Uterus (tissue), 4 donors: ENCODE measurements around the gene PANX2. TPM values are rescaled to one million over a fixed set of nuclear protein-coding genes. Genes with fewer than 3 reads are reported as not detected.
A peak's percentile ranks its signal among the peaks of the same experiment; 100 is the strongest.

Source experiments
- DNase-seq, 2 donors: peaks; one replicate each; pipeline ENCODE4 v3.0.0-alpha.2; 2019 to 2020
- H3K27ac ChIP-seq, 2 donors: fragments of 200-600 bp; sonication (generic); 1 replicate in 1 of 2; 2 replicates in 1 of 2; pipeline ENCODE4 v1.5.1; 2016 to 2018
- H3K27me3 ChIP-seq, 2 donors: fragments of 200-600 bp; sonication (generic); one replicate each; pipeline ENCODE4 v1.5.1; 2018 to 2019; ENCODE audit warnings: control low read depth in 1 of 2
- H3K36me3 ChIP-seq, 2 donors: fragments of 200-600 bp; sonication (generic); one replicate each; pipeline ENCODE4 v1.5.1; 2019; ENCODE audit warnings: control low read depth in 1 of 2
- H3K4me1 ChIP-seq, 2 donors: fragments of 200-600 bp; sonication (generic); one replicate each; pipeline ENCODE4 v1.5.1; 2018 to 2019; ENCODE audit warnings: control low read depth in 1 of 2
- H3K4me3 ChIP-seq, 2 donors: fragments of 200-600 bp; sonication (generic); 1 replicate in 1 of 2; 2 replicates in 1 of 2; pipeline ENCODE4 v1.5.1; 2018 to 2019; ENCODE audit warnings: mild to moderate bottlenecking in 1 of 2
- H3K9me3 ChIP-seq, 2 donors: fragments of 200-600 bp; sonication (generic); one replicate each; pipeline ENCODE4 v1.5.1; 2019; ENCODE audit warnings: control low read depth in 1 of 2
- POLR2A ChIP-seq, 2 donors: fragments of 450-650 bp; IDR thresholded peaks; one replicate each; pipeline ENCODE4 v1.6.1; 2016; ENCODE audit warnings: antibody characterized with exemption in 2 of 2, mild to moderate bottlenecking in 1 of 2, moderate library complexity in 1 of 2
- intact Hi-C: fragments of 100-400 bp; cut with DNase I; formaldehyde crosslinking; loops from one replicate; pipeline ENCODE4 v1.15.1; 2023; ENCODE audit warnings: low total_unique reads
- total RNA-seq, 4 donors: library from RNA; depleted of rRNA in 3 of 4; stranded (reverse); fragments of >200 nt in 3 of 4; gene quantifications; one replicate each; pipeline versions ENCODE4 v1.1.0 to v1.2.4, GENCODE V29; 2014 to 2023
- TF ChIP-seq, protein P1 (sequence below), 4 experiments: fragments of 200-600 bp in 2 of 4; fragments of 450-650 bp in 2 of 4; sonication (generic) in 2 of 4; IDR thresholded peaks; one replicate each; pipeline ENCODE4 v1.5.1; 2016 to 2019; ENCODE audit warnings: antibody characterized with exemption in 4 of 4, mild to moderate bottlenecking in 2 of 4, moderate library complexity in 1 of 4
- donor health status: DM: yes; HTN: yes; CAD: no.

PANX2 gene
- total RNA-seq, 4 donors from 2014 or later, result 0.35 to 0.43 TPM; not detected in 2

DNA sequence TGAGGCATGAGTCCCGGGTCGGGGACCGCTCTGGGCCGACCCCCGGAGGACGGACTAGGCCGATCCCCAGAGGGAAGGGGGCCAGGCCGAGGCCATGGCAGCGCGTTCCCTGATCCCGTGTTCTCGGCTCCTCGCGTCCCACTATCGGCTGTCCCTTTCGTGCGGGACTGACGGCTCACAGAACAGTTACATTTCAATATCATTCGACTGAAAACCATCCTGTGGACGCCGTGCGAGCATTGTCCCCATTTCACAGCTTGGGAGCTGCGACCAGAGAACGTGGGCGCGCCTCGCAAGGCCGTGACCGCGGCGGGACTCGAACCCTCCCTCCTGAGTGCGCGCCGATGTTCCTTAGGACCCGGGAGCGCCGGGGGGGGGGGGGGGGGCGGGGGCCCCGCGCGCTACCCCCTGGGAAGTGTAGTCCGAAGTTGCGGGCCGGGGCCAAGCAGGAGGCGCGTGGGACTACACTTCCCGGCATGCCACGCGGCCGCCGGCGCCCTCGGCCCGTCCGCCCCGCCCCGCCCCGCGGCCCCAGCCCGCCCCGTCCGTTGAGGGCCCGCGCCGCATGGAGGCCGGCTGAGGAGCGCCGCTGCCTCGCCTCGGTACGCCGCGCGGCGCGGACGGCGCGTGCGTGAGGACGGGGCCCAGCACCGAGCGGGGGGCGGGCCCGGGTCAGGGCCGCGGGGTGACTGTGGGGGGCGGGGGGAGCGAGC lies 15.0 kb downstream of the PANX2 start, which contains the start of gene TRABD:
TSS of gene TRABD (plus strand) at position 539 of the 713 bp plus-strand sequence. CDS start 7,148 bp downstream, outside the sequence.
- peak; percentile 84 to 88 for DNase-seq
- intact Hi-C loops, result no loop called here
- peak within 1 kb of the TSS; percentile 47 to 78 for H3K27ac ChIP-seq
- H3K9me3 ChIP-seq, result no peaks in the 10 kb centered on the region
- H3K36me3 ChIP-seq, result no peaks in the 10 kb centered on the region
- H3K4me3 ChIP-seq, result peak within 1 kb of the TSS; percentile 54 to 85
- peaks cover 0 to 29% of the 10 kb centered on the region in 2 donors for H3K4me1 ChIP-seq
- no peaks in the 10 kb centered on the region for H3K27me3 ChIP-seq
- TF ChIP-seq, protein P1, sequence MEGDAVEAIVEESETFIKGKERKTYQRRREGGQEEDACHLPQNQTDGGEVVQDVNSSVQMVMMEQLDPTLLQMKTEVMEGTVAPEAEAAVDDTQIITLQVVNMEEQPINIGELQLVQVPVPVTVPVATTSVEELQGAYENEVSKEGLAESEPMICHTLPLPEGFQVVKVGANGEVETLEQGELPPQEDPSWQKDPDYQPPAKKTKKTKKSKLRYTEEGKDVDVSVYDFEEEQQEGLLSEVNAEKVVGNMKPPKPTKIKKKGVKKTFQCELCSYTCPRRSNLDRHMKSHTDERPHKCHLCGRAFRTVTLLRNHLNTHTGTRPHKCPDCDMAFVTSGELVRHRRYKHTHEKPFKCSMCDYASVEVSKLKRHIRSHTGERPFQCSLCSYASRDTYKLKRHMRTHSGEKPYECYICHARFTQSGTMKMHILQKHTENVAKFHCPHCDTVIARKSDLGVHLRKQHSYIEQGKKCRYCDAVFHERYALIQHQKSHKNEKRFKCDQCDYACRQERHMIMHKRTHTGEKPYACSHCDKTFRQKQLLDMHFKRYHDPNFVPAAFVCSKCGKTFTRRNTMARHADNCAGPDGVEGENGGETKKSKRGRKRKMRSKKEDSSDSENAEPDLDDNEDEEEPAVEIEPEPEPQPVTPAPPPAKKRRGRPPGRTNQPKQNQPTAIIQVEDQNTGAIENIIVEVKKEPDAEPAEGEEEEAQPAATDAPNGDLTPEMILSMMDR (IDR thresholded peaks at IDR 0.05), result no peak
- no peak for TF ChIP-seq POLR2A (IDR thresholded peaks at IDR 0.05)

DNA sequence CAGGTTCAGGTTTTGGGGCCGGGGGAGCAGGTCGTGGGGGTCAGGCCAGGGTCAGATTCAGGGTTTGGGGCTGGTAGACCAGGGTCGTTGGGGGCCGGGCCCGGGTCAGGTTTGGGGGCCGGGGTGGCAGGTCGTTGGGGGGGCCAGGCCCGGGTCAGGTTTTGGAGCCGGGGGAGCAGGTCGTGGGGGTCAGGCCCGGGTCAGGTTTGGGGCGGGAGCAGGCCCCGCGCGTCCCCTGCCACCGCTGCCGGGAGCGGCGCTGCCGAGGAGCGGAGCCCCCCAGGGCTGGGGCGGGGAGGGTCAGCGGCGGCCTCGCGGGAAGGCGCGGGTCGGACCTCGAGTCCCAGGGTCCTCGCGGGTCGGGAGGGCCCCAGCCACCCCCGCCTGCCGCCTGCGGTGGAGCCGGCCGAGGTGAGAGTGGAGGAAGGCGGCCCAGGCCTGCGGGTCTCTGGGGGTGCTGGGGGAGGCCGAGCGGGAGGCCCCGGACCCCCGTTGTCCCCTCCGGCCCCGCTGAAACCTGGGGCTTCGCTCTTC lies 15.7 kb downstream of the PANX2 start:
- intact Hi-C loops, result no loop called here
- no peaks in the 10 kb centered on the region for H3K9me3 ChIP-seq
- no peaks in the 10 kb centered on the region for H3K27me3 ChIP-seq
- peaks cover 0 to 35% of the 10 kb centered on the region in 2 donors for H3K4me1 ChIP-seq
- TF ChIP-seq POLR2A (IDR thresholded peaks at IDR 0.05), result no peak
- TF ChIP-seq, protein P1 (IDR thresholded peaks at IDR 0.05), result no peak
- DNase-seq, result peak in 1 of 2 donors; percentile 40
- peak overlapping the region; percentile 47 to 78 for H3K27ac ChIP-seq
- H3K4me3 ChIP-seq, result peak overlapping the region; percentile 54 to 85
- no peaks in the 10 kb centered on the region for H3K36me3 ChIP-seq

DNA sequence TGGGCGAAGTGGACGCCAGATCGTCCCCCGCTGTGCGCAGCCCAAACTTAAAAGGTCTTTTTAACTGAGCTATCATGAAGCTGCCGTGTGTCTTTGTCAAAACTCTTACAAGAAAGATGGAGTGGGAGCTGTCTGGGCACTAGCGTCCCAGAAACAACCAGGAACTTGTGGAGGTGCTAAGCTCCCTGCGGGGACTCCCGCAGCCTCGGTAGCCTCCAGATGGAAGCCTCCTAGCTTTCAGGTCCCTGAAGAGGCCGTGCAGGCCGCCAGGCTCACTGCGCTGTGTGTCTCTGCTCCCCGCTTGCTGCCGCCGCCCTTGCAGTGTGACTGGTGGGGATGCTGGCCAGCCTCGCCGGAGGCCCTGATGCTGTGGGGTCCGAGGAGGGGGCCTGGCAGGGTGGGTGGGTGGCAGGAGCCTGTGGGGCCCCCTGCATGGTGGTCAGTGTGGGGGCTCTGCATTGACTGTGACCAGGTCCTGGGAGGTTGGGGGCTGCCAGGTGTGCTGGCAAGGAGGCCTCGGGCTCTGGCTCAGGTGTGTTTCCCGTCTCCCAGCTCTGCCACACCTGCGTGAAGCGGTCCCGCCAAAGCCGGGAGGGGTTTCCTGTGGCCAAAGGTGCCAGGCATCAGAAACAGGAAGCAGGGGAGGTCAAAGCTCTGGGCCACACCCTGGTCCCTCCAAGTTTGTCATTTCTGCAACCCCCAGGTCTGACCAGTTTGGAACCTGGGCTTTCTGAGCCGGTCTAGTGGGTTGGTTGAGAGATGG lies 16.4 kb downstream of the PANX2 start:
- Histone ChIP-seq H3K36me3 (no peaks in the 10 kb centered on the region), H3K4me1 (peaks cover 0 to 36% of the 10 kb centered on the region in 2 donors), H3K27ac (peak overlapping the region; percentile 47 to 78), H3K9me3 (no peaks in the 10 kb centered on the region), H3K27me3 (no peaks in the 10 kb centered on the region), H3K4me3 (peak overlapping the region; percentile 54 to 85)
- intact Hi-C loops, result no loop called here
- TF ChIP-seq, protein P1 (IDR thresholded peaks at IDR 0.05), result no peak
- TF ChIP-seq POLR2A (IDR thresholded peaks at IDR 0.05), result no peak
- DNase-seq, result no peak

DNA sequence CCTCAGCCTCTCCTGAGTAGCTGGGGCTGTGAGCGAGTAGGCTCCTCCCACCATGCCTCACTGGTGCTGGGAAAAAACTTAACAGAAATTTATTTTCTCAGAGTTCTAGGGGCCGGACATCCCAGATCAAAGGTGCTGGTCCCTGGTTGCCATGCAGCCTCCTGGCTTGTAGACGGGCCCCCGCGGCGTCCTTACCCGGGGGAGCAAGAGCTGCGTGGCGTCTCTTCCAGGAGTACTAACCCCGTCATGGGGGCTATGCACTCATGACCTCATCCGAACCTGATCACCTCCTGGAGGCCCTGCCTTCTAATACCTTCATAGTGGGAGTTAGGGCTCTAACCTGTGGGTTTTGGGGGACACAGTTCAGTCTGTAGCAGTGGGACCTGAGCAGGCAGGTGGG lies 17.8 kb downstream of the PANX2 start:
- no peaks in the 10 kb centered on the region for H3K9me3 ChIP-seq
- no peak for DNase-seq
- no peaks in the 10 kb centered on the region for H3K27me3 ChIP-seq
- no peak overlapping the region for H3K27ac ChIP-seq
- peaks cover 0 to 36% of the 10 kb centered on the region in 2 donors for H3K4me1 ChIP-seq
- no peak for TF ChIP-seq POLR2A (IDR thresholded peaks at IDR 0.05)
- TF ChIP-seq, protein P1 (IDR thresholded peaks at IDR 0.05), result no peak
- no peak overlapping the region for H3K4me3 ChIP-seq
- H3K36me3 ChIP-seq, result no peaks in the 10 kb centered on the region
- intact Hi-C loops, result no loop called here
